BLaER1 (cell line): ENCODE results near the gene IGDCC3.
A peak's percentile ranks its signal among the peaks of the same experiment; 100 is the strongest.
"Not testable (repeated sequence)": the region's sequence is repeated elsewhere in the genome, so short reads cannot be mapped to it uniquely, and the experiment has no call there.

Experiments used
- H3K27ac ChIP-seq: shearing (Covaris generic); formaldehyde crosslinking; 2 replicates; pipeline ENCODE4 v1.8.1; 2022
- H3K27me3 ChIP-seq: shearing (Covaris generic); formaldehyde crosslinking; 2 replicates; pipeline ENCODE4 v1.8.1; 2022
- H3K36me3 ChIP-seq: shearing (Covaris generic); formaldehyde crosslinking; 2 replicates; pipeline ENCODE4 v1.8.1; 2022
- H3K4me1 ChIP-seq: shearing (Covaris generic); formaldehyde crosslinking; 2 replicates; pipeline ENCODE4 v1.8.1; 2022
- H3K4me2 ChIP-seq: shearing (Covaris generic); formaldehyde crosslinking; 2 replicates; pipeline ENCODE4 v1.8.1; 2022
- H3K4me3 ChIP-seq: shearing (Covaris generic); formaldehyde crosslinking; 2 replicates; pipeline ENCODE4 v1.8.1; 2022
- H3K9ac ChIP-seq: shearing (Covaris generic); formaldehyde crosslinking; 2 replicates; pipeline ENCODE4 v1.8.1; 2022
- H3K9me3 ChIP-seq: shearing (Covaris generic); formaldehyde crosslinking; 2 replicates; pipeline ENCODE4 v1.8.1; 2022
- H4K20me1 ChIP-seq: shearing (Covaris generic); formaldehyde crosslinking; 2 replicates; pipeline ENCODE4 v1.8.1; 2022
- Cebpa-rat ChIP-seq: shearing (Covaris generic); IDR thresholded peaks from 2 replicates; pipeline ENCODE4 v1.8.1; 2022

IGDCC3 gene

DNA sequence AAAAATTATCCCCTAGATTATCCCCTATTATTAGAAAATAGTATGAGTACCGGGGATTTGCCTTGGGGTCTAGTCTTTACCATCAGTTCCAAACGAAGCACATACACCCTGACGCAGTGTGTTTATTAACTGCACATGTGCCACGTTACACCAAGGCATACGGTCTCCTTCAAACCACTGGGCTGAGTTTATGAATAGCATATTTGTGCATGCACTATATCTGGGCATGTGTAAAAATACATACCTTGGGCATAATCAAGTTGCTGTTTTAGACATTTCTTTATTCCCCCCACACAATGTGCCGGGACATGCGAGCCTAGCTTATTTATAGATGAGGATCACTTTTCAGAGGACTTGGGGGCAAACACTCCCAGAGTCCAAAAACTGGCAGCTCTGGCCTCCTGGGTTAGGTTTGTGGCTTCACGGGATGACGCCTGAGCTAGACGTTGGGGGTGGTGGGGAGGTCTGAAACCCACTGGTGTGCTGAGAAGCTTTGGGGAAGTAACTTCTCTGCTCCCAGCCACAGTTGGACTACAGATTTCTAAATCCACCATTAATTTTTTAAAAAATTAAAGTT lies 28.7 kb upstream of the IGDCC3 start:
- Histone ChIP-seq H3K36me3 (no peaks in the 10 kb centered on the region), H3K4me2 (peak overlapping the region; percentile 58), H3K9me3 (no peaks in the 10 kb centered on the region), H3K4me3 (no peak overlapping the region), H3K4me1 (peaks cover 52% of the 10 kb centered on the region), H4K20me1 (no peaks in the 10 kb centered on the region), H3K27me3 (no peaks in the 10 kb centered on the region), H3K27ac (no peak overlapping the region), H3K9ac (no peak overlapping the region)
- no peak for TF ChIP-seq Cebpa-rat

DNA sequence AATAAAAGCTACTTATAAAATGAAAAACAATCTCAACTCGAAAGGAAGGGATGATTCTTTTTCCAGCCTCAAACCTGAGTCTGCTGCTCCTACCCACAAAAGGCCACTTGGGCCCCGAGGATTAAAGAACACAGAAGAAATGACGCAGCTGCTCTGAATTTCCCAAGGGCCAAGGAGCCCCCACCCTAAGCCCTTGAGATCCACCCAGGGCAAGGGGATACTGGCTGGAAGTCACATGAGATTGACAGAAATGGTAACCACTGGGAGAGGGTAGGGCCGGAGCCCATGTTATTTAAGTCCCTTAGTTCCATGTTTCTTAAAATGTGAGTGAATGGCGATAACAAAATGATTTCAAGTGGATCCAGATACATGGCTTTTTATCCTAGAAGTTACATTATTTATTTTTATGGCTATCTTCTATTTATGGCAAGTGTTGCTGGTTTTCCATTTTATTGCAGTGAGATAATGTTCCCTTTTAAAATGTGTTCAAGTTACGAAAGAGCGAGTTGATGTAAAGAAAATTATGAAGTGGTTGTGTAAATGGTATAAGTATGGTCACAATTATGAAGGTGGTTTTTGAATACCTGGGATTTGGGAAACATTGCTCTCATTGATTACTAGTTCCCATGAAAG lies 28.1 kb upstream of the IGDCC3 start:
- Histone ChIP-seq H4K20me1 (no peaks in the 10 kb centered on the region), H3K36me3 (no peaks in the 10 kb centered on the region), H3K27ac (no peak overlapping the region), H3K4me1 (peaks cover 58% of the 10 kb centered on the region), H3K9ac (no peak overlapping the region), H3K27me3 (no peaks in the 10 kb centered on the region), H3K9me3 (no peaks in the 10 kb centered on the region), H3K4me3 (no peak overlapping the region), H3K4me2 (peak overlapping the region; percentile 45)
- TF ChIP-seq Cebpa-rat: no peak

DNA sequence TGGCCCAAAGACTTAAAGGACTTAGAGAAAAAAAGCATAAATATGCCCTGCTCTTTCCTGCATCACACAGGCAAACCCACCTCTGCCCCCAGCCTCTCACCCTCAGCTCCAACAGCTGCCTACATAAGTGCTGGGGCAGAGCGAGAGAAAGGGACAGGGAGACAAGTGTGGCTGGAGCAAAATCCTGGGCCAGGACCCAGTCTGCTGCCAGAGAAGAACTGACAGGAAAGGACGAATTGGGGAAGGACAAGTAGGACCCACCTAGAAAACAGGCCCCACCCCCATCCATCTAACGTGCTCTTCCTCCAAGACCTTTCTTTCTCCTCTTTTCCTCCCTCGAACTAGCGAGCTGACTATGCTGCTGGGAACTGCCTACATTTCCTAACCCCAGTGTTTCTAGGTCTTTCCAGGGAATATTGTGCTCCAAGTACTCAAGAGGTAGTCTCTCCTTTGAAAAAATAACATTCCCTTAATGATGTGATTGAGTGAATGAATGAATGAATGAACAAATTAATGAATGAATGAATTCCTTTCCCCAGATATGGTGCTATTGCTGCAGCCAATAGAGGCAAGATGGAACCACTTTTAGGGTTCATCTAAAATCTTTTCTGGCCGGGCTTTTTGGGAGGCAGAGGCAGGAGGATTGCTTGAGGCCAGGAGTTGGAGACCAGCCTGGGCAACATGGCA lies 26.5 kb upstream of the IGDCC3 start:
- no peak overlapping the region for H3K9ac ChIP-seq
- no peak overlapping the region for H3K27ac ChIP-seq
- no peaks in the 10 kb centered on the region for H3K9me3 ChIP-seq
- H3K27me3 ChIP-seq: no peaks in the 10 kb centered on the region
- no peaks in the 10 kb centered on the region for H4K20me1 ChIP-seq
- H3K4me1 ChIP-seq: peaks cover 52% of the 10 kb centered on the region
- no peaks in the 10 kb centered on the region for H3K36me3 ChIP-seq
- H3K4me3 ChIP-seq: no peak overlapping the region
- H3K4me2 ChIP-seq: peak overlapping the region; percentile 45; the same call in 1 of the 2 replicates
- TF ChIP-seq Cebpa-rat: no peak

- Histone ChIP-seq H3K4me1 (peaks cover 38% of the 10 kb centered on the region), H3K9ac (no peak overlapping the region), H3K27ac (no peak overlapping the region), H3K27me3 (no peaks in the 10 kb centered on the region), H4K20me1 (no peaks in the 10 kb centered on the region), H3K4me3 (no peak overlapping the region), H3K36me3 (no peaks in the 10 kb centered on the region), H3K4me2 (no peak overlapping the region), H3K9me3 (no peaks in the 10 kb centered on the region)
- TF ChIP-seq Cebpa-rat: no peak
These were observed 25.2 kb upstream of the IGDCC3 start for GRCh38 chr15:65402961-65403360.

DNA sequence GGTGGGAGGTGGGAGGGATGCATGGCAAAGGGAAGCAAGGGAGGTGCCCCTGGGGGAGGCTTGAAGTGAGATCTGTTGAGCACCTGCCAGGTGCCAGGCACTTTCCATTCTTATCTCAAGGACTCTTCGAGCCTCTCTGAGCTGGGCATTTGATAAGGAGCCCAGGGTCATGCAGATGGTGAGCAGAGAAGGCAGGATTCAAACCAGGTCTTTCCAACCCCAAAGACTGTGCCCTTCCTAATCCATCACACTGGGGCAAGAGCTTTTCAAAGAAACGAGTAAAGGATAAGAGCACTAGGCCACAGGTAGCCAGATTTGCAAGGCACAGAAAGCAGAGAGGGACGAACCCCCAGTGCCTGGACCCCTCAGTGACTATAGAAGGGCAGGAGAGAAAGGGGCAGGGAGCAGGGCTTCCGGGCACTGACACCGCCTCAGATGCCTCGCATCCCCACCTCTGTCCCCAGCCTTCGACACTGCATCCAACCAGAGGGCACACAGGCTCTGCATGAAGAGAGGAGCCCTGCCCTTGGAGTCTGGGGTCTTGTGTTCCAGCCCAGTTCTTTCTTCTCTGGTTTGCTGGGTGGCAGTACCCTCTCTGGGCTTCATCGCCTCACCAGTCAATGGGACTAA lies 23.9 kb upstream of the IGDCC3 start:
- H3K27ac ChIP-seq: no peak overlapping the region
- TF ChIP-seq Cebpa-rat: no peak
- H3K4me1 ChIP-seq: peaks cover 29% of the 10 kb centered on the region
- H3K9me3 ChIP-seq: no peaks in the 10 kb centered on the region
- 0 out of 2 replicates have a peak overlapping the region, but pooled peaks have one; percentile 10 for H3K9ac ChIP-seq
- H3K4me3 ChIP-seq: no peak overlapping the region
- no peaks in the 10 kb centered on the region for H3K36me3 ChIP-seq
- H4K20me1 ChIP-seq: no peaks in the 10 kb centered on the region
- peaks cover 5% of the 10 kb centered on the region; the same call in 1 of the 2 replicates for H3K27me3 ChIP-seq
- no peak overlapping the region for H3K4me2 ChIP-seq

GRCh38 chr15:65400760-65401610 lies 23.2 kb upstream of the IGDCC3 start:
- H3K9me3 ChIP-seq: no peaks in the 10 kb centered on the region
- H3K4me3 ChIP-seq: no peak overlapping the region
- H3K27me3 ChIP-seq: peaks cover 11% of the 10 kb centered on the region; the same call in 1 of the 2 replicates
- no peak for TF ChIP-seq Cebpa-rat
- H3K36me3 ChIP-seq: no peaks in the 10 kb centered on the region
- H3K9ac ChIP-seq: 0 out of 2 replicates have a peak overlapping the region, but pooled peaks have one; percentile 13
- H3K27ac ChIP-seq: peak overlapping the region; percentile 27; the same call in 1 of the 2 replicates
- no peaks in the 10 kb centered on the region for H4K20me1 ChIP-seq
- peaks cover 22% of the 10 kb centered on the region for H3K4me1 ChIP-seq
- peak overlapping the region; percentile 33 for H3K4me2 ChIP-seq

DNA sequence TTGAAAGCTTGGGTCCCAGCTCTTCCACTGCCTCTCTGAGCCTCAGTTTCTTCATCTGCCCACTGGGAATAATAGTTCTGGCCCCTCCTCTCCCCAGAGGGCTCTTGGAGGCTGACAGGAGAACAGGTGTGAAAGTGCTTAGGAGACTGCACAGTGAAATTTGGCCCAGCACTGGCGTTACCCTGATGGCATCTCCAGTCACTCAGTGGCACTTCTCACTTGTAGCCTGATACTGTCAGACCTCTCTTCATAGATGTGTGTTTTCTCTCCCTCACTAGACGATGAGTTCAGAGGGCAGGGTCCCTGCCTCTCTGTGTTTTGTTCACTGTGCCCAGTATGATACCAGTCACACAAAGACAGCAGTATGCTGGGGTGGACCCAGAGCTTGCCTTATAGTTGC lies 22.2 kb upstream of the IGDCC3 start:
- Histone ChIP-seq H3K36me3 (no peaks in the 10 kb centered on the region), H3K9me3 (no peaks in the 10 kb centered on the region), H4K20me1 (no peaks in the 10 kb centered on the region), H3K4me3 (no peak overlapping the region), H3K4me1 (peaks cover 12% of the 10 kb centered on the region), H3K4me2 (no peak overlapping the region), H3K27me3 (peaks cover 21% of the 10 kb centered on the region), H3K9ac (no peak overlapping the region), H3K27ac (no peak overlapping the region)
- no peak for TF ChIP-seq Cebpa-rat

DNA sequence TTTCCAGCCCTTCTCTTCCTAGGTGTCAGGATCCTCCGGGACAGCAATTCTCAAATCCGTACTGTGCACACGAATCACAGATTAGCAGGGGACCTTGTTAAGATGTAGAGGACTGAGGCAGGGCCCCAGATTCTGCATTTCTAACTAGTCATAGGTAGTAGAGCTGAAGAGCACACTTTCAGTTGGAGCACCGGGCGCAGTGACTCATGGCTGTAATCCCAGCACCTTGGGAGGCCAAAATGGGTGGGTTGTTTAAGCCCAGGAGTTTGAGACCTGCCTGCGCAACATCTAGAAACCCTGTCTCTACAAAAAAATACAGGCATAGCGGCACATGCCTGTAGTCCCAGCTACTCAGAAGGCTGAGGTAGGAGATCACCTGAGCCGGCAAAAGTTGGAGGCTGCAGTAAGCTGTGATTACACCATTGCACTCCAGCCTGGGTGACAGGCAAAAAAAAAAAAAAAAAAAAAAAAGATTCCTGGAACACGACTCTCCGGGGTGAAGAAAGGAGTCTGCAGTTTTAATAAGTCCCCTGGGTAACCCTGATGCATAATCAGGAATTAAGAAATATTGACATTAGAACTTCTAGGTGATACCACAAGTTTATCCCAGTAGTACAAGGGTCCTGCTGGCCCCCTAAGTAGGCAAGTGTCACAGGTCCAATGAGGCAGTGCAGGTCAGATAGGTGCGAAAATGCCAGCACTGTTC lies 21.4 kb upstream of the IGDCC3 start:
- no peak for TF ChIP-seq Cebpa-rat
- peaks cover 21% of the 10 kb centered on the region for H3K27me3 ChIP-seq
- H3K4me3 ChIP-seq: no peak overlapping the region
- no peaks in the 10 kb centered on the region for H3K36me3 ChIP-seq
- H4K20me1 ChIP-seq: no peaks in the 10 kb centered on the region
- no peak overlapping the region for H3K27ac ChIP-seq
- peaks cover 8% of the 10 kb centered on the region for H3K4me1 ChIP-seq
- H3K4me2 ChIP-seq: no peak overlapping the region
- H3K9ac ChIP-seq: no peak overlapping the region
- H3K9me3 ChIP-seq: no peaks in the 10 kb centered on the region

GRCh38 chr15:65398486-65398885 lies 20.7 kb upstream of the IGDCC3 start:
- H3K4me3 ChIP-seq, H3K9ac ChIP-seq, H3K9me3 ChIP-seq, H3K4me1 ChIP-seq, H3K36me3 ChIP-seq, H3K27ac ChIP-seq, H4K20me1 ChIP-seq, H3K4me2 ChIP-seq: not testable (repeated sequence)
- H3K27me3 ChIP-seq: peaks cover 21% of the 10 kb centered on the region
